Camera-type eye (tissue), 1 donor: ENCODE results near the gene MAP4K1. TPM values are rescaled to one million over a fixed set of nuclear protein-coding genes. Genes with fewer than 3 reads are reported as not detected.

Experiments
- total RNA-seq: library from RNA; depleted of rRNA; stranded (reverse); fragments of >200 nt; gene quantifications from one replicate; pipeline ENCODE4 v1.2.3, GENCODE V29; 2014

The MAP4K1 gene
- 6.2 TPM for total RNA-seq

DNA sequence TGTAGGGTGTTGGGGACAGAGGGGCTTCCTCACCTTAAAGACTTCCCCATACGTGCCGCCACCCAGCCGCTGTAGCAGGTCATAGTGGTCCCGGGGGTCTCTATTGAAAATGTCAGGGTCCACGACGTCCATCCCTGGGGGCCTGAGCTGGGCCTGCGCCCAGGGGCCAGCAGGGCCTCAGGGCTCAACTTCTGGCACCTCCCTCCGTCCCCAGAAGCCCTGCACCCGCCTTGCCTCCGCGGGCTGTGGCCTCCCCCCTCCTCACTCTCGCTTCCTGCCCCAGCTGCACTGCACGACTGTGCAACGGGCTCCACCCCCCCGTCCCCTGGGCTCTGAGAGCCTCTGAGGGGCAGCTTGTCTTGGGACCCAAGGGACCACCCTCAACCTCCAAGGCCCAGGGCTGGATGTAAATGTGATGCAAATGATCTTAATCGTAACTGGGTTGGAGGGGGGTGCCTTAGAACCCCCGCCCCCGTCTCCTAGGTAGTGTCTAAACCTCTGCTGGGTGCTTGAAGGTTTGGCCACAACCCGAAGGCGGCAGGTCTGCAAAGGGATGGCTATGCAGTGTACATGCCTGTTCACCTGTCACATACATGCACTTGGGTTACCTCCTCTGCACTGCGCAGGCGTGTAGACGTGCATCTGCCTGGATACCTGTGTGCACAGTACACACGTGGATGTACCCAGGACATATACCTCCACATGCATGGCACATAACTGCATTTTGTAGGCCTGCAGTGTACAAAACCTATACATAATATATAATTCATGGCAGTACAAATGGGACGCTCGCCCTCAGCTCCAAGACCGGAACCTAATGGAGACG, at the start of gene MAP4K1:
Gene MAP4K1, minus strand, starts transcription at position 190 of the 826 bp plus-strand sequence. Its CDS starts 58 bp downstream, at position 132.

DNA sequence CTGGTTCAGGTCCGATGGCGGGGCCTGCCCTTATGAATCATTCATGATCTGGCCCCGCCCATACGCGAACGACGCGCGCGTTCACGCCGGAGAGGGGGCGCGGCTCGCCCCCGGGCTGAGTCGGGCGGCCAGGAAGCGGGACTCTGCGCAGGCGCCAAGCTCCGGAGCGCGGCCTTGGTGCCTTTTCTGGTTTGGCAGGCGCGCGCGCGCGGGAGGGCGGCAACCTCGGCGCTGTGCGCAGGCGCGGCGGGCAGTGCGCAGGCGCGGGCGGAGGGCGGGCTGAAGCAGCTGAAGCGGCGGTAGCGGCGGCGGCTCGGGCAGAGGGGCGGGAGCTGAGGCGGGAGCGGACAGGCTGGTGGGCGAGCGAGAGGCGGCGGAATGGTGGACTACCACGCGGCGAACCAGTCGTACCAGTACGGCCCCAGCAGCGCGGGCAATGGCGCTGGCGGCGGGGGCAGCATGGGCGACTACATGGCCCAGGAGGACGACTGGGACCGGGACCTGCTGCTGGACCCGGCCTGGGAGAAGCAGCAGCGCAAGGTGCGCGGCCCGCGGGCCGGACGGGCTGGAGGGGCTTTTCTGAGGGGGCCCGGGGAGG, 29.7 kb upstream of the MAP4K1 start, which contains the start of gene ACTN4:
Gene ACTN4, plus strand, starts transcription at position 282 of the 598 bp plus-strand sequence. Its CDS starts 97 bp downstream, at position 379.

DNA sequence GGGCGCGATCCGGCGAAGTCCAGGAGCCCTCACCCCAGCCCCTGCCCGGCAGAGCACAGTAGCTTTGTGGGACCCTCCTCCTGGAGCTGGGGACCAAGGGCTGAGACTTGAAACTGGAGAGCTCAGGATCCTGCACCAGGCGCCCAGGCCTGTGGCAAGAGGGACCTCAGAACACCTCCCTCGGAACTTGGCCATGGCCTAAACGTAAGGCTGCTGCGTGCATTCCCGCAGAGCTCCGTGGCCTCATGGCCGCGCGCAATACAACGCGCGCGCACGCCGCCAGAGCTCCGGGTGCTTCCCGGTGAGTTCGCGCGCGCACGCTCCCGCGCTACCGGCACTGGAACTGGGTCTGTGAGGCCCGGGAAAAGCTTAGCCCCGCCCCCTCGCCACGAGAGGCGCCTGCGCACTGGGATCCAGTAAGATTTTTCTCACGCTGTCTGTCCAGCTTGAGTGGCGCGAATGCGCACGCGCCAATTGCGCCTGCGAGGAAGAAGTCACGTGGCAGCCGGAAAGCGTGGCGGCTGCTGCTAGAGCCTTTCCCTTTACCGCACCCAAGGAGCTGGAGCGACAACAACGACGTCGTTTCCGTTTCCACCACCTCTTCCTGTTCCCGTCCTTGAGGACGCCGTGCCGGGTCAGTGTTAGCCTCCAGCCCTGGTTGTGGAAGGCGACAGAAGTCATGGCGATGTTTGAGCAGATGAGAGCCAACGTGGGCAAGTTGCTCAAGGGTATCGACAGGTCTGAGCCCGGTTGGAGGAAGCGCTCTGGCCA, 1.0 kb upstream of the MAP4K1 start, which contains the start of gene EIF3K:
Gene EIF3K, plus strand, starts transcription at position 599 of the 771 bp plus-strand sequence. Its CDS starts 81 bp downstream, at position 680.

Other genes with a start within 250 kb of the MAP4K1 start
- gene PSMD8, start 243.4 kb downstream of the MAP4K1 start, total RNA-seq, result 116 TPM
- gene GGN, start 229.9 kb downstream of the MAP4K1 start, total RNA-seq, result 0.16 TPM
- gene SPRED3, start 229.3 kb downstream of the MAP4K1 start, total RNA-seq, result 0.38 TPM
- gene FAM98C, start 214.9 kb downstream of the MAP4K1 start, total RNA-seq, result 18.5 TPM
- 0.93 TPM for gene RASGRP4, start 191.7 kb downstream of the MAP4K1 start, total RNA-seq
- gene RYR1, start 184.3 kb downstream of the MAP4K1 start, total RNA-seq, result 20.4 TPM
- gene EIF3K, start 1.2 kb upstream of the MAP4K1 start, total RNA-seq, result 330 TPM
- 293 TPM for gene ACTN4, start 29.7 kb upstream of the MAP4K1 start, total RNA-seq
- 0.38 TPM for gene CAPN12, start 126.5 kb upstream of the MAP4K1 start, total RNA-seq
- not detected for gene LGALS7, start 155.6 kb upstream of the MAP4K1 start, total RNA-seq
- gene LGALS7B, start 171.2 kb upstream of the MAP4K1 start, total RNA-seq, result 2.1 TPM
- gene LGALS4, start 195.0 kb upstream of the MAP4K1 start, total RNA-seq, result 0.55 TPM
- gene ECH1, start 213.8 kb upstream of the MAP4K1 start, total RNA-seq, result 40.1 TPM
- gene HNRNPL, start 232.0 kb upstream of the MAP4K1 start, total RNA-seq, result 278 TPM